ENCODE measurements around the gene ANKRD24. TPM values are rescaled to one million over a fixed set of nuclear protein-coding genes. Genes with fewer than 3 reads are reported as not detected.

Gene ANKRD24
- 0.17 to 0.26 TPM (median 0.21 TPM) in 5 replicates for total RNA-seq (2022; extraction: Qiagen RNA extraction)

GRCh38 chr19:4182084-4182810 lies at the start of gene ANKRD24, which contains the start of gene SIRT6:
Gene ANKRD24, plus strand, starts transcription at chr19:4182689. Its CDS starts 3,737 bp downstream, at chr19:4186426.
Gene SIRT6, minus strand, starts transcription at chr19:4182563. Its CDS starts 24 bp downstream, at chr19:4182539.

GRCh38 chr19:4229179-4229931 lies 46.9 kb downstream of the ANKRD24 start, which contains the start of gene EBI3:
Gene EBI3, plus strand, starts transcription at chr19:4229523. Its CDS starts 28 bp downstream, at chr19:4229551.

GRCh38 chr19:4246767-4247593 lies 64.5 kb downstream of the ANKRD24 start, which contains the start of gene YJU2:
Gene YJU2, plus strand, starts transcription at chr19:4247080. Its CDS starts 67 bp downstream, at chr19:4247147.

Other genes starting within 250 kb of the ANKRD24 start
- gene NMRK2, start 249.6 kb upstream of the ANKRD24 start, total RNA-seq (2022; extraction: Qiagen RNA extraction): not detected in 5 replicates
- gene DAPK3, start 211.6 kb upstream of the ANKRD24 start, total RNA-seq (2022; extraction: Qiagen RNA extraction): 46.5 to 53.2 TPM (median 49.7 TPM) in 5 replicates
- gene EEF2, start 197.2 kb upstream of the ANKRD24 start, total RNA-seq (2022; extraction: Qiagen RNA extraction): 849 to 1,108 TPM (median 1,071 TPM) in 5 replicates
- gene PIAS4, start 175.0 kb upstream of the ANKRD24 start, total RNA-seq (2022; extraction: Qiagen RNA extraction): 15.9 to 19.3 TPM (median 17.8 TPM) in 5 replicates
- 12.4 to 22.0 TPM (median 18.4 TPM) in 5 replicates for gene ZBTB7A, start 115.8 kb upstream of the ANKRD24 start, total RNA-seq (2022; extraction: Qiagen RNA extraction)
- 109 to 160 TPM (median 150 TPM) in 5 replicates for gene MAP2K2, start 58.6 kb upstream of the ANKRD24 start, total RNA-seq (2022; extraction: Qiagen RNA extraction)
- gene CREB3L3, start 29.1 kb upstream of the ANKRD24 start, total RNA-seq (2022; extraction: Qiagen RNA extraction): 0.05 to 0.20 TPM (median 0.11 TPM) in 5 replicates
- 26.9 to 36.6 TPM (median 32.7 TPM) in 5 replicates for gene SIRT6, start 126 bp upstream of the ANKRD24 start, total RNA-seq (2022; extraction: Qiagen RNA extraction)
- 2.8 to 5.2 TPM (median 3.2 TPM) in 5 replicates for gene EBI3, start 46.8 kb downstream of the ANKRD24 start, total RNA-seq (2022; extraction: Qiagen RNA extraction)
- gene YJU2, start 64.4 kb downstream of the ANKRD24 start, total RNA-seq (2022; extraction: Qiagen RNA extraction): 19.9 to 21.8 TPM (median 20.5 TPM) in 5 replicates
- 0.13 to 0.19 TPM in 2 of 5 replicates, not detected in the others for gene SHD, start 96.6 kb downstream of the ANKRD24 start, total RNA-seq (2022; extraction: Qiagen RNA extraction)
- gene TMIGD2, start 119.7 kb downstream of the ANKRD24 start, total RNA-seq (2022; extraction: Qiagen RNA extraction): not detected in 5 replicates
- gene FSD1, start 121.9 kb downstream of the ANKRD24 start, total RNA-seq (2022; extraction: Qiagen RNA extraction): 7.2 to 9.2 TPM (median 8.3 TPM) in 5 replicates
- gene STAP2, start 156.1 kb downstream of the ANKRD24 start, total RNA-seq (2022; extraction: Qiagen RNA extraction): 0.17 TPM in 1 of 5 replicates, not detected in the others
- 5.6 to 12.3 TPM (median 11.6 TPM) in 5 replicates for gene MPND, start 160.9 kb downstream of the ANKRD24 start, total RNA-seq (2022; extraction: Qiagen RNA extraction)
- 44.8 to 63.5 TPM (median 59.7 TPM) in 5 replicates for gene SH3GL1, start 217.9 kb downstream of the ANKRD24 start, total RNA-seq (2022; extraction: Qiagen RNA extraction)
- 20.7 to 25.0 TPM (median 24.0 TPM) in 5 replicates for gene CHAF1A, start 220.0 kb downstream of the ANKRD24 start, total RNA-seq (2022; extraction: Qiagen RNA extraction)

Data from A549 treated with CORT108297 at 1 μM for 4 hours (cell line).